Hepatocyte (in vitro differentiated cells): ENCODE results near the gene ALDH18A1.

ENCODE experiments used
- EZH2 ChIP-seq: fragments of 200-600 bp; sonication (generic); IDR thresholded peaks from 2 replicates; pipeline ENCODE4 v1.6.1; 2016; ENCODE audit warnings: antibody characterized with exemption, mild to moderate bottlenecking, borderline replicate concordance
- TF ChIP-seq, protein P1 (sequence below): fragments of 200-600 bp; sonication (generic); IDR thresholded peaks from 2 replicates; pipeline ENCODE4 v1.5.1; 2016; ENCODE audit warnings: antibody characterized with exemption, mild to moderate bottlenecking; ENCODE audit not compliant: poor library complexity

DNA sequence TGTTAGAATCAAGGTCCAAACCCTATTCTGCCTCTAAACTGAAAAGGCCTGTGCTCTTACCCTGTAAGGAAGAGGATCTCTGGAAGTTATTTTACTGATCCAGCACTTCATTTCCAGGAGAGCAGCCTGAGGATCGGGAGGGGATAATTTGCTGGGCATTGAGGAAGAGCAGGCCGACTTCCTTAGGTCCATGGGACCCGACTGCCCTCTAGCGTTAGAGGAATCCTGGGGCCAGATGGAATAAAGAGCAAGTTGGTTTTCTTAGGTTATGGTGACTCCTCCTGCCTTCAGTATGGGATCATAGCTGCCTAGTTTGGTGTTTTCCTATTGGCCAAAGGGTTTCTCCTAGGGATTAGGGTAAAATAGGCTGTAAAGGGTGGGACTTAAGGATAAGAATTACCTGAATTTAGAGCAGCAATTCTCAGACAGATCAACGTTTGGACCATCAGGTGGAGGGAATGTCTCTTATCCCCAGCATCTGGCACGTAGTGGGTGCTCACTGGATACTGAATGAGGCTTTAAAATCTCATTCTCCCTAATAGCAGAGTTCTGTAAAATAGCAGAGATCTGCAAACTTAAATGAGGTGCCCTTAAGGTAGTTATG, 55.3 kb downstream of the ALDH18A1 start:
- TF ChIP-seq, protein P1, sequence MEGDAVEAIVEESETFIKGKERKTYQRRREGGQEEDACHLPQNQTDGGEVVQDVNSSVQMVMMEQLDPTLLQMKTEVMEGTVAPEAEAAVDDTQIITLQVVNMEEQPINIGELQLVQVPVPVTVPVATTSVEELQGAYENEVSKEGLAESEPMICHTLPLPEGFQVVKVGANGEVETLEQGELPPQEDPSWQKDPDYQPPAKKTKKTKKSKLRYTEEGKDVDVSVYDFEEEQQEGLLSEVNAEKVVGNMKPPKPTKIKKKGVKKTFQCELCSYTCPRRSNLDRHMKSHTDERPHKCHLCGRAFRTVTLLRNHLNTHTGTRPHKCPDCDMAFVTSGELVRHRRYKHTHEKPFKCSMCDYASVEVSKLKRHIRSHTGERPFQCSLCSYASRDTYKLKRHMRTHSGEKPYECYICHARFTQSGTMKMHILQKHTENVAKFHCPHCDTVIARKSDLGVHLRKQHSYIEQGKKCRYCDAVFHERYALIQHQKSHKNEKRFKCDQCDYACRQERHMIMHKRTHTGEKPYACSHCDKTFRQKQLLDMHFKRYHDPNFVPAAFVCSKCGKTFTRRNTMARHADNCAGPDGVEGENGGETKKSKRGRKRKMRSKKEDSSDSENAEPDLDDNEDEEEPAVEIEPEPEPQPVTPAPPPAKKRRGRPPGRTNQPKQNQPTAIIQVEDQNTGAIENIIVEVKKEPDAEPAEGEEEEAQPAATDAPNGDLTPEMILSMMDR: peak; percentile 99
- no peak for TF ChIP-seq EZH2
